Endothelial cell of umbilical vein (primary cell): ENCODE data around the gene CRIM1. TPM values are rescaled to one million over a fixed set of nuclear protein-coding genes. Genes with fewer than 3 reads are reported as not detected.

Experiments
- BruUV-seq: library from RNA; stranded (reverse); fragments of 400-500 nt; replicated peaks from 2 replicates; lab custom pipeline; 2021; lab: Mats Ljungman, UMichigan
- CTCF ChIA-PET: fragments of 300-600, 350-600 bp; sonication (Branson Sonifier 250); formaldehyde crosslinking; loops from one replicate; lab custom pipeline; 2021; ENCODE audit warnings: antibody characterized with exemption, inconsistent platforms; lab: Charles Lee
- POLR2A ChIA-PET: fragments of 300-600, 350-600 bp; sonication (Branson Sonifier 250); formaldehyde crosslinking; loops from one replicate; lab custom pipeline; 2021; ENCODE audit warnings: antibody characterized with exemption, inconsistent platforms; lab: Charles Lee
- DNase-seq: peaks from one replicate; pipeline ENCODE4 v3.0.0-alpha.2; 2011; ENCODE audit warnings: low read depth, low spot score
- FAIRE-seq: peaks from 2 replicates; lab custom pipeline; 2011; peaks lifted over from hg19 to GRCh38; lab: Jason Lieb, UNC
- H2AFZ ChIP-seq: 2 replicates; pipeline ENCODE4 v1.6.0; 2012; ENCODE audit warnings: low read depth, low read length, control low read depth, inconsistent platforms
- H3K27ac ChIP-seq: 2 replicates; pipeline ENCODE4 v1.5.1; 2011; ENCODE audit warnings: low read depth, mild to moderate bottlenecking, control low read depth, low read length, moderate library complexity; ENCODE audit not compliant: insufficient read depth
- H3K27me3 ChIP-seq, 2 experiments: 2 replicates each; pipeline versions ENCODE4 v1.6.0 to v1.6.1; 2011; ENCODE audit warnings: low read length in 2 of 2, mixed read lengths in 1 of 2; ENCODE audit not compliant: control insufficient read depth in 2 of 2, insufficient read depth in 2 of 2
- H3K36me3 ChIP-seq, 2 experiments: 2 replicates in 1 of 2; 3 replicates in 1 of 2; pipeline ENCODE4 v1.5.1; 2011; ENCODE audit warnings: low read length in 2 of 2, mild to moderate bottlenecking in 1 of 2, moderate library complexity in 1 of 2; ENCODE audit not compliant: control insufficient read depth in 2 of 2, insufficient read depth in 2 of 2; ENCODE audit errors: extremely low read depth in 1 of 2
- H3K4me1 ChIP-seq: 3 replicates; pipeline ENCODE4 v1.5.1; 2011; ENCODE audit warnings: mild to moderate bottlenecking, low read length; ENCODE audit not compliant: control insufficient read depth, insufficient read depth; ENCODE audit errors: extremely low read depth
- H3K4me2 ChIP-seq: 2 replicates; pipeline ENCODE4 v1.6.1; 2011; ENCODE audit warnings: low read length, control low read depth, mixed read lengths; ENCODE audit not compliant: insufficient read depth
- H3K4me3 ChIP-seq, 3 experiments: fragments of 200-600 bp in 1 of 3; sonication (generic), shearing (Covaris generic) in 1 of 3; replicated peaks in 1 of 3; 2 replicates each; pipeline ENCODE4 v1.5.1; 2011 to 2016; ENCODE audit warnings: control low read depth in 3 of 3, low read length in 3 of 3, mild to moderate bottlenecking in 2 of 3, inconsistent platforms in 1 of 3, low read depth in 1 of 3, moderate library complexity in 1 of 3; ENCODE audit not compliant: insufficient read depth in 1 of 3
- H3K79me2 ChIP-seq: 2 replicates; pipeline ENCODE4 v1.6.0; 2012; ENCODE audit warnings: low read length, inconsistent platforms; ENCODE audit not compliant: control insufficient read depth, insufficient read depth
- H3K9ac ChIP-seq: replicated peaks from 2 replicates; pipeline ENCODE3; 2011; ENCODE audit warnings: low read length, control low read depth; ENCODE audit not compliant: insufficient read depth; ENCODE audit errors: extremely low read depth
- H3K9me1 ChIP-seq: replicated peaks from 3 replicates; pipeline ENCODE4 v1.6.0; 2011; ENCODE audit warnings: mild to moderate bottlenecking, low read length; ENCODE audit not compliant: control insufficient read depth, insufficient read depth; ENCODE audit errors: extremely low read depth
- H3K9me3 ChIP-seq: replicated peaks from 2 replicates; pipeline ENCODE4 v1.5.1; 2012; ENCODE audit warnings: low read length, inconsistent platforms; ENCODE audit not compliant: control insufficient read depth, insufficient read depth
- H4K20me1 ChIP-seq: replicated peaks from 2 replicates; pipeline ENCODE3; 2011; ENCODE audit warnings: mild to moderate bottlenecking, low read length; ENCODE audit not compliant: control insufficient read depth, insufficient read depth; ENCODE audit errors: extremely low read depth
- EZH2 ChIP-seq: IDR thresholded peaks from 2 replicates; pipeline ENCODE4 v1.6.1; 2012; ENCODE audit warnings: borderline replicate concordance, low read depth, mild to moderate bottlenecking, moderate library complexity, low read length, inconsistent platforms; ENCODE audit not compliant: severe bottlenecking
- FOS ChIP-seq: IDR thresholded peaks from 2 replicates; pipeline ENCODE4 v1.6.1; 2011; ENCODE audit warnings: mild to moderate bottlenecking, low read length, moderate library complexity, borderline replicate concordance; ENCODE audit not compliant: insufficient read depth
- JUN ChIP-seq: IDR thresholded peaks from 2 replicates; pipeline ENCODE4 v1.6.1; 2011; ENCODE audit warnings: borderline replicate concordance, low read depth; ENCODE audit not compliant: insufficient read length, insufficient read depth
- POLR2AphosphoS5 ChIP-seq: IDR thresholded peaks from 2 replicates; pipeline ENCODE4 v1.6.1; 2012; ENCODE audit warnings: low read depth, mild to moderate bottlenecking, control low read depth, low read length, moderate library complexity; ENCODE audit not compliant: insufficient read depth
- dilution Hi-C: fragments of 300-500 bp; cut with MboI; formaldehyde crosslinking; loops from one replicate; pipeline ENCODE4 v1.15.0; 2019; ENCODE audit warnings: low sequenced_read_pairs; ENCODE audit not compliant: extremely low pct_ligation_motif_present
- intact Hi-C: fragments of 100-400 bp; cut with micrococcal nuclease; formaldehyde crosslinking; loops from one replicate; pipeline ENCODE4 v1.10.0; 2022
- polyA plus RNA-seq, 4 experiments: library from polyadenylated mRNA; depleted of rRNA in 3 of 4; stranded (reverse) in 3 of 4; unstranded in 1 of 4; fragments of >200 nt; gene quantifications; 2 replicates each; pipeline versions ENCODE4 v1.2.1 to v1.2.3, GENCODE V29; 2011 to 2012; ENCODE audit warnings: missing spikeins in 1 of 4
- total RNA-seq: library from RNA; stranded (reverse); gene quantifications from 2 replicates; pipeline ENCODE4 v1.2.3, GENCODE V29; 2021

The CRIM1 gene
- total and polyA plus RNA-seq, 2 donors (not counting 3 experiments of a cell fraction or from before 2014, with no cell fraction given), result 422 to 649 TPM

DNA sequence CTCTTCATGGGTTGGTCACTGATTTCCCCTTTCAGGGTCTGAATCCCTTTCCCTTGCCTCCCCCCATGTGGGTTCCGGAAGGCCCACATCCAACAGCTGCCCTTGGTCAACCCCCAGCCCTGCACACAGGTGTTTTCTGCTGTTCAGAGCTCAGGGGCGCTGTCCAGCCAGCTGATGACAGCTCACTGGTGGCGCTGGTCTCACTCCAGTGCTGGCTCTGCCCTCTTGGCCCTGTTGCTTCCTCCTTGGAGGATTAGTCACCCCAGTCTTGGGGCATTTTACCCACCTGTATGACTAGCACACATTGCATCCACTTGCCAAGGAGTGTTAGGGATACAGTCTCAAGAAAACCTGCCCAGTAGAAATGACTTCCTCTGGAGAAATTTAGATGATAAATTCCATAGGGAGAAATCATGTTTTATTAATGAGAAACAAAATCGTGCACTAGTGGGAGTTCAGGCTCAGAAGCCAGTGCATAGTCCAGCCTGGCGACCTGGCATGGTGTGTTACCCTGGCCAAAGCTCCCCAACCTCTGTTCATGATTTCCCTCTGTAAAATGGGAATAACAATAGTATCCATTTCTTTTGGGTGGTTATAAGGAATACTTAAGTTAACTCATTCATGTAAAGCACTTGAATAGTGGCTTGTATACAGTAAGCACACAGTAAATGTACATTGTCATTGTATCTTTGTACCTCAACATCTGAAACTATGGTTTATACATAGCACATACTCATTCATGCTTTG lies 21.6 kb downstream of the CRIM1 start:
- ChIA-PET CTCF (interaction anchor here (0.8 to 7.1 kb wide), 17 partner anchors 8 to 393 kb away, joined by 3 to 41 read pairs (median 4); no protein-coding TSS in a partner anchor), POLR2A (interaction anchor here (0.5 to 1.7 kb wide), 4 partner anchors 12 to 186 kb away, joined by 3 to 13 read pairs (median 4); partner anchors contain the start of gene CRIM1)
- Histone ChIP-seq H3K4me2 (peak overlapping the region; percentile 32), H3K27ac (peak overlapping the region; percentile 44), H4K20me1 (peaks cover 9% of the 10 kb centered on the region), H3K79me2 (peaks cover 100% of the 10 kb centered on the region), H3K4me3 (no peak overlapping the region), H2AFZ (no peak overlapping the region), H3K9ac (no peak overlapping the region), H3K36me3 (peaks cover 2 to 11% of the 10 kb centered on the region in 2 experiments), H3K27me3 (no peaks in the 10 kb centered on the region), H3K9me3 (no peaks in the 10 kb centered on the region), H3K9me1 (no peaks in the 10 kb centered on the region), H3K4me1 (peaks cover 99% of the 10 kb centered on the region)
- peak; percentile 71 for DNase-seq
- intact Hi-C loops, result no loop called here
- dilution Hi-C loops, result no loop called here
- FAIRE-seq, result peak; percentile 64
- BruUV-seq, result no TSS peak
- peak; percentile 36 for TF ChIP-seq JUN
- no peak for TF ChIP-seq EZH2
- TF ChIP-seq FOS, result peak; percentile 65
- TF ChIP-seq POLR2AphosphoS5, result no peak

DNA sequence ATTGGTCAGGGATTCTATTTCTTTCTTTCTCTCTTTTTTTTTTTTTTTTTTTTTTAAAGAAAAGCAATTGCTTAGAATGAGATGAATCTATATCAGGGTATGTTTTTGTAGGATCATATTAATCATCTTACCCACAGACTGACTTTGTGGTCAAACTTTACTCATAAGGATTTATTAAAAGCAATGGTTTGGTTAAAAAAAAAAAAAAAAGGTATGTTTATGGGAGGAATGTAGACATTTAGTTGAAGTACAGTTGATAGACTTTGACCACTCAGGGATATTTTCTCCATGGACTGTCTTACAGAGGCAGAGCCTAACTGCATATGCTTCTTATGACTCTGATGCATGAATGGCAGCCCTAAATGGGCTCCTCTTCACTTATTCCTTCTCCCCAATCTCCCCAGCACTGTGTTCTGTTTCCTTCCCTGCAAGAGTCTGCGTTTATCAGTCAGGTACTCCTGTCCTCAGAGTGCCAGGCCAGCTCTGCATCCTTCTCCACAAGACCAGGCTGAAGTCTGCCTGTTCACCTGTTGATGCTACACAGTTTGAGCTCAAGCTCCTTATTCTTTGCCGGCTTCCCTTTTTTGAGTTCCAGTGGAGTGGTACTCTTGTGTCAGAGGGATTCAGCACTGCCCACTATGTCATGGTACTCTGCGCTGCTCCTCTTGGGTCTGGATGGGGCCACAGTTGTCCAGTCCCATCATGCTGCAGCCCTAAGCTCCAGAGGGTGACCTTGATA lies 24.3 kb downstream of the CRIM1 start:
- no peak overlapping the region for H3K9ac ChIP-seq
- no peaks in the 10 kb centered on the region for H3K27me3 ChIP-seq
- peaks cover 97% of the 10 kb centered on the region for H3K4me1 ChIP-seq
- intact Hi-C loops (no loop called here), dilution Hi-C loops (no loop called here)
- H3K4me2 ChIP-seq, result peak overlapping the region; percentile 38
- no peaks in the 10 kb centered on the region for H3K9me3 ChIP-seq
- BruUV-seq, result no TSS peak
- H3K4me3 ChIP-seq, result no peak overlapping the region
- peaks cover 100% of the 10 kb centered on the region for H3K79me2 ChIP-seq
- no peak for TF ChIP-seq FOS
- peak; percentile 49 for TF ChIP-seq POLR2AphosphoS5
- no peak for TF ChIP-seq EZH2
- no peak for DNase-seq
- no peak overlapping the region for H2AFZ ChIP-seq
- H3K9me1 ChIP-seq, result no peaks in the 10 kb centered on the region
- ChIA-PET CTCF (interaction anchor here (0.6 to 1.7 kb wide), 8 partner anchors 9 to 292 kb away, joined by 3 to 4 read pairs (median 3); no protein-coding TSS in a partner anchor), POLR2A (no interaction called here)
- peaks cover 9% of the 10 kb centered on the region for H4K20me1 ChIP-seq
- FAIRE-seq, result no peak
- H3K36me3 ChIP-seq, result peaks cover 4 to 12% of the 10 kb centered on the region in 2 experiments
- H3K27ac ChIP-seq, result peak overlapping the region; percentile 75
